ENCODE results near the gene MAP4. TPM values are rescaled to one million over a fixed set of nuclear protein-coding genes. Genes with fewer than 3 reads are reported as not detected.

The MAP4 gene
- total and polyA plus RNA-seq, 2 donors (not counting 1 experiment from before 2014, with no cell fraction given), result 39.2 to 132 TPM

- TF ChIP-seq EZH2 (IDR thresholded peaks at IDR 0.05; ENCODE audit: borderline replicate concordance, insufficient read depth, low read depth, low read length, poor library complexity, severe bottlenecking), result no peak
- TF ChIP-seq CTCF (IDR thresholded peaks at IDR 0.05), result no peak
- 97% methylated on average over 3 of the region's 4 CpGs for WGBS (ENCODE audit: insufficient coverage)
- Mint-ChIP-seq H3K27me3 (no peaks in the 10 kb centered on the region), H3K27ac (no peak overlapping the region), H3K9me3 (ENCODE audit: insufficient read depth) (no peaks in the 10 kb centered on the region), H3K4me3 (no peak overlapping the region), H3K4me1 (no peaks in the 10 kb centered on the region)
- no peak overlapping the region for H3K9ac ChIP-seq (ENCODE audit: low read length)
- DNase-seq (no peak), ATAC-seq (ENCODE audit: low read depth) (no peak)
- H3K27ac ChIP-seq (ENCODE audit: low read length in 2 of 2), result no peak overlapping the region
- ChIA-PET POLR2A (no interaction called here), CTCF (interaction anchor here (0.6 to 0.7 kb wide), 2 partner anchors 49 to 63 kb away, joined by 4 read pairs; no protein-coding TSS in a partner anchor)
- H3K4me2 ChIP-seq (replicated peaks; ENCODE audit: low read depth, low read length, poor library complexity, severe bottlenecking), result no peak overlapping the region
- H3K4me1 ChIP-seq (ENCODE audit: control insufficient read depth in 2 of 2, insufficient read depth in 2 of 2, low read length in 2 of 2), result no peaks in the 10 kb centered on the region
- no peaks in the 10 kb centered on the region for H3K27me3 ChIP-seq (replicated peaks in 1 of 4; ENCODE audit: control extremely low read depth in 1 of 4, control insufficient read depth in 3 of 4, insufficient read depth in 4 of 4, low read length in 3 of 4)
- no peaks in the 10 kb centered on the region for H3K9me3 ChIP-seq (ENCODE audit: control extremely low read depth in 1 of 3, control insufficient read depth in 2 of 3, insufficient read depth in 1 of 3, low read length in 2 of 3)
- no peak overlapping the region for H2AFZ ChIP-seq (ENCODE audit: insufficient read depth, low read depth, low read length, poor library complexity, severe bottlenecking)
- H3K4me3 ChIP-seq (ENCODE audit: control extremely low read depth in 1 of 5, extremely low read depth in 1 of 5, insufficient read depth in 1 of 5, low read depth in 2 of 5, low read length in 4 of 5), result no peak overlapping the region
- intact Hi-C loops (cut with micrococcal nuclease), result no loop called here
- H3K36me3 ChIP-seq (replicated peaks in 1 of 2; ENCODE audit: control extremely low read depth in 1 of 2, control insufficient read depth in 1 of 2, extremely low read depth in 1 of 2, insufficient read depth in 2 of 2, low read length in 1 of 2), result peaks cover 0 to 14% of the 10 kb centered on the region in 2 experiments
- no peaks in the 10 kb centered on the region for H4K20me1 ChIP-seq (ENCODE audit: control insufficient read depth, insufficient read depth, low read length, poor library complexity, severe bottlenecking)
- peaks cover 5% of the 10 kb centered on the region for H3K79me2 ChIP-seq (ENCODE audit: control insufficient read depth, insufficient read depth, low read length)
These were observed 85.2 kb downstream of the MAP4 start for GRCh38 chr3:47930979-47931378.

GRCh38 chr3:47916696-47917095 is 99.5 kb downstream of the MAP4 start:
- Histone ChIP-seq H3K36me3 (replicated peaks in 1 of 2; ENCODE audit: control extremely low read depth in 1 of 2, control insufficient read depth in 1 of 2, extremely low read depth in 1 of 2, insufficient read depth in 2 of 2, low read length in 1 of 2) (peaks cover 8 to 53% of the 10 kb centered on the region in 2 experiments), H3K4me2 (replicated peaks; ENCODE audit: low read depth, low read length, poor library complexity, severe bottlenecking) (no peak overlapping the region), H2AFZ (ENCODE audit: insufficient read depth, low read depth, low read length, poor library complexity, severe bottlenecking) (no peak overlapping the region), H3K27me3 (replicated peaks in 1 of 4; ENCODE audit: control extremely low read depth in 1 of 4, control insufficient read depth in 3 of 4, insufficient read depth in 4 of 4, low read length in 3 of 4) (no peaks in the 10 kb centered on the region), H3K4me3 (ENCODE audit: control extremely low read depth in 1 of 5, extremely low read depth in 1 of 5, insufficient read depth in 1 of 5, low read depth in 2 of 5, low read length in 4 of 5) (no peak overlapping the region), H3K4me1 (ENCODE audit: control insufficient read depth in 2 of 2, insufficient read depth in 2 of 2, low read length in 2 of 2) (no peaks in the 10 kb centered on the region), H3K9ac (ENCODE audit: low read length) (no peak overlapping the region), H3K79me2 (ENCODE audit: control insufficient read depth, insufficient read depth, low read length) (no peaks in the 10 kb centered on the region), H4K20me1 (ENCODE audit: control insufficient read depth, insufficient read depth, low read length, poor library complexity, severe bottlenecking) (no peaks in the 10 kb centered on the region), H3K27ac (ENCODE audit: low read length in 2 of 2) (no peak overlapping the region), H3K9me3 (ENCODE audit: control extremely low read depth in 1 of 3, control insufficient read depth in 2 of 3, insufficient read depth in 1 of 3, low read length in 2 of 3) (no peaks in the 10 kb centered on the region)
- Mint-ChIP-seq H3K9me3 (ENCODE audit: insufficient read depth) (no peaks in the 10 kb centered on the region), H3K4me3 (no peak overlapping the region), H3K27me3 (no peaks in the 10 kb centered on the region), H3K4me1 (no peaks in the 10 kb centered on the region), H3K27ac (no peak overlapping the region)
- no peak for TF ChIP-seq CTCF (IDR thresholded peaks at IDR 0.05)
- no peak for TF ChIP-seq EZH2 (IDR thresholded peaks at IDR 0.05; ENCODE audit: borderline replicate concordance, insufficient read depth, low read depth, low read length, poor library complexity, severe bottlenecking)
- DNase-seq (no peak), ATAC-seq (ENCODE audit: low read depth) (no peak)
- WGBS (ENCODE audit: insufficient coverage), result 100% methylated on average over 2 of the region's 2 CpGs
- ChIA-PET CTCF (interaction anchor here (1.7 kb wide), 1 partner anchor 73 kb away, joined by 6 read pairs; no protein-coding TSS in a partner anchor), POLR2A (no interaction called here)
- intact Hi-C loops (cut with micrococcal nuclease), result no loop called here
